Neutrophil (primary cell): ENCODE data around the gene GINS2.

Source experiments
- H3K27ac ChIP-seq: fragments of 200-600 bp; sonication (generic); 2 replicates; pipeline ENCODE4 v1.5.1; 2016; ENCODE audit warnings: mild to moderate bottlenecking, moderate library complexity
- H3K27me3 ChIP-seq: fragments of 200-600 bp; sonication (generic); 2 replicates; pipeline ENCODE4 v1.6.0; 2016; ENCODE audit warnings: mild to moderate bottlenecking
- H3K36me3 ChIP-seq: fragments of 200-600 bp; sonication (generic); 2 replicates; pipeline ENCODE4 v1.5.1; 2017
- H3K4me1 ChIP-seq, 2 experiments: fragments of 200-600 bp in 1 of 2; sonication (generic) in 1 of 2; 1 replicate in 1 of 2; 2 replicates in 1 of 2; pipeline versions ENCODE4 v1.5.1 to v1.6.1; 2013 to 2016; ENCODE audit warnings: low read depth in 1 of 2, low read length in 1 of 2, mild to moderate bottlenecking in 1 of 2, moderate library complexity in 1 of 2; ENCODE audit not compliant: control insufficient read depth in 1 of 2, insufficient read depth in 1 of 2
- H3K4me3 ChIP-seq, 2 experiments: fragments of 200-600 bp in 1 of 2; sonication (generic) in 1 of 2; 1 replicate in 1 of 2; 2 replicates in 1 of 2; pipeline ENCODE4 v1.5.1; 2013 to 2016; ENCODE audit warnings: low read depth in 1 of 2, low read length in 1 of 2, mild to moderate bottlenecking in 1 of 2, moderate library complexity in 1 of 2
- H3K9me3 ChIP-seq: fragments of 200-600 bp; sonication (generic); 2 replicates; pipeline ENCODE4 v1.5.1; 2016
- TF ChIP-seq, protein P1 (sequence below): fragments of 200-600 bp; sonication (generic); IDR thresholded peaks from 2 replicates; pipeline ENCODE4 v1.5.1; 2016; ENCODE audit warnings: antibody characterized with exemption

GINS2 gene

DNA sequence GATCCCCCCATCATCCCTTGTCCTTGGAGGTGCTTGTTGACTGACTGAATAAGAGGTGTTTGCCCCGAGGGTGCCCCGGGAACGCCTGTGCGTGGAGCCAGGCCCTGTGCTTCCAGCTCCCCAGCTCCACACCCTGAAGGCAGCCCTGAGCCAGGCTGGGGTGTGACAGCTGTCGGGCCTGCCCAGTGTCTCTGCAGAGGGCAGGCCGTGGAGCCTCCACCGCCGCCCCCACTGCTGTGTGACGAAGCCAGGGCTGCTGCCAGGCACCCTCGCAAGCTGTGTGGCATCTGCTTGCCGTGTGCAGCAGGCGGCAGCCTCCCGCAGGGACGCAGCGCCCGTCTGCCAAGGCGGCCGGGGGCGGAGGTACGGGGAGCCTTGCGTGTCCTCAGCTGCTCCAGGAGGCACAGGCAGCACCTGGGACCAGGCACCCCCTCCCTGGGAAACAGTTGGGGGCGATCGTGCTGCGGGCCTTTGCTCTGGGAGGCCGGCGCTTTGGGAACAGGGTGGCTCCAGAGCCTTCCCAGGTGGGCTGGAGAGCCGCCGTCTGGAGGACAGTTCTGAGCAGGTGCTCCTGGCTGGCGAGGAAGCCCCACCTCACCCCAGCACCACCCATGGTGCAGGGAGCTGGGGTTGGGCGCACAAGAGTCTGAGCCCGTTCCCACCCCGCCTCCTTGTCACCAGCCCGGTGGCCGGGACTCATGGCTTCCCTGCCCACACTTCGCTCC lies 49.1 kb downstream of the GINS2 start:
- Histone ChIP-seq H3K4me1 (peaks cover 6 to 14% of the 10 kb centered on the region in 2 experiments), H3K27me3 (no peaks in the 10 kb centered on the region), H3K27ac (no peak overlapping the region), H3K36me3 (peaks cover 55% of the 10 kb centered on the region), H3K9me3 (no peaks in the 10 kb centered on the region), H3K4me3 (no peak overlapping the region)
- TF ChIP-seq, protein P1, sequence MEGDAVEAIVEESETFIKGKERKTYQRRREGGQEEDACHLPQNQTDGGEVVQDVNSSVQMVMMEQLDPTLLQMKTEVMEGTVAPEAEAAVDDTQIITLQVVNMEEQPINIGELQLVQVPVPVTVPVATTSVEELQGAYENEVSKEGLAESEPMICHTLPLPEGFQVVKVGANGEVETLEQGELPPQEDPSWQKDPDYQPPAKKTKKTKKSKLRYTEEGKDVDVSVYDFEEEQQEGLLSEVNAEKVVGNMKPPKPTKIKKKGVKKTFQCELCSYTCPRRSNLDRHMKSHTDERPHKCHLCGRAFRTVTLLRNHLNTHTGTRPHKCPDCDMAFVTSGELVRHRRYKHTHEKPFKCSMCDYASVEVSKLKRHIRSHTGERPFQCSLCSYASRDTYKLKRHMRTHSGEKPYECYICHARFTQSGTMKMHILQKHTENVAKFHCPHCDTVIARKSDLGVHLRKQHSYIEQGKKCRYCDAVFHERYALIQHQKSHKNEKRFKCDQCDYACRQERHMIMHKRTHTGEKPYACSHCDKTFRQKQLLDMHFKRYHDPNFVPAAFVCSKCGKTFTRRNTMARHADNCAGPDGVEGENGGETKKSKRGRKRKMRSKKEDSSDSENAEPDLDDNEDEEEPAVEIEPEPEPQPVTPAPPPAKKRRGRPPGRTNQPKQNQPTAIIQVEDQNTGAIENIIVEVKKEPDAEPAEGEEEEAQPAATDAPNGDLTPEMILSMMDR = no peak

DNA sequence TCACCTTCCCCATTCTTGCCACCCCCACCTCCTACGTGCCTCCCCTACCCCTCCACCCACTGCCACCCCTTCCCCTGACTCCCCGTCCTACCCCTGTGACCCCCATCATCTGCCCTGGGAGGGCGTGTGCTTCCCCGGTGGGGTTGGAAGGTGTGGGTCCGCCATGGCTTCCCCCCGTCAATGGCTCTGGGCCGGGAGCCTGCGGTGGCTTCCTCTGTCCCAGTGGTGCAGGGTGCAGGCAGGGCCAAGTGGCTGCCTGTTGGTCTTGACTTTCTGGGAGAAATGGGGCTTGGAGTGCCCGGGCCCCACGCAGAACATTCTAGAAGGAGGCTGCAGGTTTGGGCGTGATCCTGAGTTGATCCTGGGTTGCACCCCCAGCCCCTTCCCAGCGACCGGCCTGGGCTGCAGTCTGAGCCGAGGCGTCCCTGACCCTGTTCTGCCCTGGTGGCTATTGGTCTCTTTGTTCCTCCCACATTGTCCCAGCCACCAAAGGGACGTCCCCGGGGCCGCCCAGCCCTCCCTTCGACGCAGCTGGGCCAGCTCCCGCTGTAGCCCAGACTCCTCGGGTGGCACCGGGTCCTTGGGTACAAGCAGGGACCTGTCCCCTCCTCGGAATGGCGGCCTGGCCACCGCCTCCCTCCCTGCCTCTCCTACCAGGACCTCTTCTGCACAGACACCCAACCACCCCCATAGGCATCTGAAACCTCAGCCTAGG lies 49.9 kb downstream of the GINS2 start:
- Histone ChIP-seq H3K27ac (no peak overlapping the region), H3K4me3 (no peak overlapping the region), H3K4me1 (peaks cover 6 to 14% of the 10 kb centered on the region in 2 experiments), H3K9me3 (no peaks in the 10 kb centered on the region), H3K36me3 (peaks cover 64% of the 10 kb centered on the region), H3K27me3 (no peaks in the 10 kb centered on the region)
- TF ChIP-seq, protein P1 = no peak

DNA sequence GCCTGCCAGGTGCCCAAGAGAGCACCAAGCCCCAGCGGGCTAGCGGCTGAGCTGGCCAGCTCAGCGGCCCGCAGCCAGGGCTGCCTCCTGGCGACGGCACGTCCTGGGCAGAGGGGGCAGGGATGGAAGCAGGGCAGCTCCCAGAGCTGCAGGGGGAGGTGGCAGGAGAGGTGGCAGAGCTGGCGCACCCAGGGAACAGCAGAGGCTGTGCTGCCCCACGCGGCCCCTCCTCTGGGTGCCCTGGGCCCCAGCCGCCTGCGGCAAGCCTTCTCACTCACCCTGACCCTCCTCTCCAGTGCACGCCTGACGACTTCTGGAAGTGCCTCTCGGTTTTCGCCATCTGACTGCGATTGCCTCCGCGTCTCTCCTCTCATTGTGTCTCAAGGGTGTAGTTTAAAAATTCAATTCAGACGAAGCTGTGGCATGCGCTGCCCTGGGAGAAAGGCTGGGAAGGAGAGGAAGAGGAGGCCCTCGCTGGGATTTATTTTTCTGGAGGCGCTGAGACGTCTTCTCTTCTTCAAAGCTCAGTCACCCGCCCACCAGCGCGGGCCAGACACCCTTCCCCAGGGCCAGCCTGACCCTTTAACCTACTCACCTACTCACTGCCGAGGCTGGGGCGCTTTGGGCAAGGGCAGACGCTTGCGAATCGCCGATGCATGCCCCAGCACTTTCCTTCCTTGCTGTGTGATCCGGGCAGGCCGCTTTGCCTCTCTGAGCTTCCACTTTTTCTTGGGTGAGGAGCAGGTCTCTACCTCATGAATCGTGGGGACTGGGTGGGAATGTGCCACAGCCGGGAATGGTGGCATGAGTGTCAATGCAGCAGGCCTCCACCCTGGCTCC lies 50.7 kb downstream of the GINS2 start:
- peaks cover 66% of the 10 kb centered on the region for H3K36me3 ChIP-seq
- TF ChIP-seq, protein P1 = no peak
- H3K27me3 ChIP-seq = no peaks in the 10 kb centered on the region

GRCh38 chr16:85637061-85637807 lies 51.5 kb downstream of the GINS2 start:
- H3K9me3 ChIP-seq = no peaks in the 10 kb centered on the region
- H3K27me3 ChIP-seq = no peaks in the 10 kb centered on the region
- peaks cover 6 to 7% of the 10 kb centered on the region in 2 experiments for H3K4me1 ChIP-seq
- no peak overlapping the region for H3K27ac ChIP-seq
- H3K4me3 ChIP-seq = no peak overlapping the region
- peaks cover 66% of the 10 kb centered on the region for H3K36me3 ChIP-seq
- TF ChIP-seq, protein P1 = no peak

More for the DNA sequence above, 50.7 kb downstream of the GINS2 start:
- Histone ChIP-seq H3K4me3 (no peak overlapping the region), H3K27ac (no peak overlapping the region), H3K9me3 (no peaks in the 10 kb centered on the region), H3K4me1 (peaks cover 6 to 7% of the 10 kb centered on the region in 2 experiments)
